ENCODE results near the gene KRTAP10-12. TPM values are rescaled to one million over a fixed set of nuclear protein-coding genes. Genes with fewer than 3 reads are reported as not detected.

Gene KRTAP10-12
- polyA plus RNA-seq, 1 of the 3 experiments (the other 2 are of a cell fraction): not detected

DNA sequence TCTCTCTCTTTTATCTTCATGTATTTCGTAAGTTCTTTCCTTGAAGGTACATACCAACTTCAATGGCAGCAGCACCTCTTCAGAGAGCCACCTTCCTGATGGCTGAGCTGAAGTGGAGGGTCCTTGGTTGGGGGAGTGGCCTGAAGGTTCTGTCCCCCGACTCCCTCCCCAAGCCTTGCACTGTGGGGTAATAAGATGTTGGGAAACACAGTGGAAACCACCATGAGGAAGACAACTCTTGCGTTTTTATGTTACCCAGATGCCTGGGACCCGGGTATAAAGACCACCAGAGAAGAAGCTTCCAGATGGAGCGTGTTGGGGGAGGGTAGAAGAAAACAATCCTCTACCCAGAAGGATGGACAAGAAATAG, 38.4 kb upstream of the KRTAP10-12 start:
- no peak overlapping the region for H3K4me2 ChIP-seq
- H3K79me2 ChIP-seq (ENCODE audit: insufficient read depth): no peaks in the 10 kb centered on the region
- H2AFZ ChIP-seq (ENCODE audit: low read depth): no peak overlapping the region
- POLR2A ChIA-PET: no interaction called here
- H3K27me3 ChIP-seq (ENCODE audit: insufficient read depth): peaks cover 11% of the 10 kb centered on the region; the same call in 1 of the 2 replicates
- no peak for DNase-seq
- H3K9me3 ChIP-seq: no peaks in the 10 kb centered on the region
- TF ChIP-seq, protein P1, sequence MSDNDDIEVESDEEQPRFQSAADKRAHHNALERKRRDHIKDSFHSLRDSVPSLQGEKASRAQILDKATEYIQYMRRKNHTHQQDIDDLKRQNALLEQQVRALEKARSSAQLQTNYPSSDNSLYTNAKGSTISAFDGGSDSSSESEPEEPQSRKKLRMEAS (IDR thresholded peaks at IDR 0.05; ENCODE audit: low read depth): no peak
- no peak for TF ChIP-seq YY1 (IDR thresholded peaks at IDR 0.05; ENCODE audit: low read depth)
- TF ChIP-seq, protein P2, sequence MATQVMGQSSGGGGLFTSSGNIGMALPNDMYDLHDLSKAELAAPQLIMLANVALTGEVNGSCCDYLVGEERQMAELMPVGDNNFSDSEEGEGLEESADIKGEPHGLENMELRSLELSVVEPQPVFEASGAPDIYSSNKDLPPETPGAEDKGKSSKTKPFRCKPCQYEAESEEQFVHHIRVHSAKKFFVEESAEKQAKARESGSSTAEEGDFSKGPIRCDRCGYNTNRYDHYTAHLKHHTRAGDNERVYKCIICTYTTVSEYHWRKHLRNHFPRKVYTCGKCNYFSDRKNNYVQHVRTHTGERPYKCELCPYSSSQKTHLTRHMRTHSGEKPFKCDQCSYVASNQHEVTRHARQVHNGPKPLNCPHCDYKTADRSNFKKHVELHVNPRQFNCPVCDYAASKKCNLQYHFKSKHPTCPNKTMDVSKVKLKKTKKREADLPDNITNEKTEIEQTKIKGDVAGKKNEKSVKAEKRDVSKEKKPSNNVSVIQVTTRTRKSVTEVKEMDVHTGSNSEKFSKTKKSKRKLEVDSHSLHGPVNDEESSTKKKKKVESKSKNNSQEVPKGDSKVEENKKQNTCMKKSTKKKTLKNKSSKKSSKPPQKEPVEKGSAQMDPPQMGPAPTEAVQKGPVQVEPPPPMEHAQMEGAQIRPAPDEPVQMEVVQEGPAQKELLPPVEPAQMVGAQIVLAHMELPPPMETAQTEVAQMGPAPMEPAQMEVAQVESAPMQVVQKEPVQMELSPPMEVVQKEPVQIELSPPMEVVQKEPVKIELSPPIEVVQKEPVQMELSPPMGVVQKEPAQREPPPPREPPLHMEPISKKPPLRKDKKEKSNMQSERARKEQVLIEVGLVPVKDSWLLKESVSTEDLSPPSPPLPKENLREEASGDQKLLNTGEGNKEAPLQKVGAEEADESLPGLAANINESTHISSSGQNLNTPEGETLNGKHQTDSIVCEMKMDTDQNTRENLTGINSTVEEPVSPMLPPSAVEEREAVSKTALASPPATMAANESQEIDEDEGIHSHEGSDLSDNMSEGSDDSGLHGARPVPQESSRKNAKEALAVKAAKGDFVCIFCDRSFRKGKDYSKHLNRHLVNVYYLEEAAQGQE (IDR thresholded peaks at IDR 0.05; ENCODE audit: low read depth, low read length): no peak
- no peak for TF ChIP-seq RAD21 (IDR thresholded peaks at IDR 0.05; ENCODE audit: low read length)
- TF ChIP-seq GATA2 (CRISPR knock-in tag; IDR thresholded peaks at IDR 0.05): no peak
- no peaks in the 10 kb centered on the region for H4K20me1 ChIP-seq (ENCODE audit: insufficient read depth)
- CTCF ChIA-PET: no interaction called here
- no peak overlapping the region for H3K9ac ChIP-seq
- H3F3A ChIP-seq (replicated peaks; ENCODE audit: insufficient read depth): no peaks in the 10 kb centered on the region
- no peaks in the 10 kb centered on the region for H3K4me1 ChIP-seq (ENCODE audit: control insufficient read depth in 1 of 2, insufficient read depth in 2 of 2, low read depth in 1 of 2, low read length in 1 of 2)
- H3K27ac ChIP-seq (ENCODE audit: low read depth in 2 of 2, low read length in 1 of 2): no peak overlapping the region
- no peak overlapping the region for H3K4me3 ChIP-seq (ENCODE audit: low read depth in 2 of 2, low read length in 1 of 2)
- H3K36me3 ChIP-seq (replicated peaks in 1 of 2; ENCODE audit: control insufficient read depth in 1 of 2, insufficient read depth in 2 of 2, low read length in 1 of 2): no peaks in the 10 kb centered on the region
- 0 out of 2 replicates have a peak, but pooled peaks cover 4% of the 10 kb centered on the region for H3K9me2 ChIP-seq
- WGBS (ENCODE audit: low lambda C conversion rate): 3% methylated on average over 5 of the region's 5 CpGs

DNA sequence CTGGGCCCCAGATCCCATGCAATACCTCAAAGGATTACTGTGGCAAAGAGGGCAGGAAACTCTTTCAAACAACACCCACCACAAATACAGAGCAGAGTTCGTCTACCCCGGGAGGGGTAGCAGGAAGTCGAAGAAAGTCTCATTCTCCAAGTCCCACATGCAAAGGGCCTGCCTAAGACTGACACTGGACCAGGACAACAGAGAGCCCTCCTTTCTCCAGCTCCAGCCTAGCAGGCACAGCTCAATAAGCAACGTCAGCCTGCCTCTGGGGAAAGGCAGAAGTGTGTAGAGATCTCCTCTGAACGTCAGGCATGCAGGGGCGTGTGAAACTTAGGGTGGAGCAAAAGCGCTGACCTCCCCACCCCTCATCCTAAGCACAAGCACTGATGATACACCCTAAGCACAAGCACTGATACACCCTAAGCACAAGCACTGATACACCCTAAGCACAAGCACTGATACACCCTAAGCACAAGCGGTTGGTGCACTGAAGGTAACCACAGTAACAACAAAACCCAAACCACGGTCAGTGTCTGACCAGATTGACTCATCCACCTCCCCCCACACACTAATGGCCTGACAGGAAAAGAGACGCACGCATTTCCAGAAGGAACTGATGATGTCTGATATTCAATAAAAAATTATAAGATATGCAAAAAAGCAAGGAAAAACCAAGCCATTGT, 37.9 kb upstream of the KRTAP10-12 start:
- H3K9me3 ChIP-seq: no peaks in the 10 kb centered on the region
- H4K20me1 ChIP-seq (ENCODE audit: insufficient read depth): no peaks in the 10 kb centered on the region
- no peaks in the 10 kb centered on the region for H3K4me1 ChIP-seq (ENCODE audit: control insufficient read depth in 1 of 2, insufficient read depth in 2 of 2, low read depth in 1 of 2, low read length in 1 of 2)
- H3F3A ChIP-seq (replicated peaks; ENCODE audit: insufficient read depth): no peaks in the 10 kb centered on the region
- peaks cover 5% of the 10 kb centered on the region; the same call in 1 of the 2 replicates for H3K27me3 ChIP-seq (ENCODE audit: insufficient read depth)
- ChIA-PET CTCF (no interaction called here), POLR2A (no interaction called here)
- 0 out of 2 replicates have a peak, but pooled peaks cover 4% of the 10 kb centered on the region for H3K9me2 ChIP-seq
- no peak overlapping the region for H3K4me3 ChIP-seq (ENCODE audit: low read depth in 2 of 2, low read length in 1 of 2)
- H3K27ac ChIP-seq (ENCODE audit: low read depth in 2 of 2, low read length in 1 of 2): no peak overlapping the region
- H3K9ac ChIP-seq: no peak overlapping the region
- DNase-seq: no peak
- 8% methylated on average over 11 of the region's 11 CpGs for WGBS (ENCODE audit: low lambda C conversion rate)
- H3K4me2 ChIP-seq: no peak overlapping the region
- no peak overlapping the region for H2AFZ ChIP-seq (ENCODE audit: low read depth)
- H3K79me2 ChIP-seq (ENCODE audit: insufficient read depth): no peaks in the 10 kb centered on the region
- H3K36me3 ChIP-seq (replicated peaks in 1 of 2; ENCODE audit: control insufficient read depth in 1 of 2, insufficient read depth in 2 of 2, low read length in 1 of 2): no peaks in the 10 kb centered on the region
- TF ChIP-seq RXRA (IDR thresholded peaks at IDR 0.05; ENCODE audit: borderline replicate concordance, low read depth): no peak
- no peak for TF ChIP-seq TCF12 (IDR thresholded peaks at IDR 0.05)
- TF ChIP-seq, protein P2 (IDR thresholded peaks at IDR 0.05; ENCODE audit: low read depth, low read length): no peak
- TF ChIP-seq ELF1 (IDR thresholded peaks at IDR 0.05): no peak
- no peak for TF ChIP-seq RCOR1 (IDR thresholded peaks at IDR 0.05; ENCODE audit: low read length)
- no peak for TF ChIP-seq MXI1 (IDR thresholded peaks at IDR 0.05; ENCODE audit: low read depth, low read length)
- no peak for TF ChIP-seq FOXJ3 (CRISPR knock-in tag; IDR thresholded peaks at IDR 0.05)
- TF ChIP-seq RAD21 (IDR thresholded peaks at IDR 0.05; ENCODE audit: low read length): no peak
- no peak for TF ChIP-seq TEAD4 (IDR thresholded peaks at IDR 0.05; ENCODE audit: borderline replicate concordance, insufficient read depth)
- no peak for TF ChIP-seq SIN3A (IDR thresholded peaks at IDR 0.05; ENCODE audit: borderline replicate concordance, low read depth, low read length)
- TF ChIP-seq EZH2phosphoT487 (IDR thresholded peaks at IDR 0.05; ENCODE audit: borderline replicate concordance, low read depth): no peak
- no peak for TF ChIP-seq CHD2 (IDR thresholded peaks at IDR 0.05; ENCODE audit: low read length, partially characterized antibody)
- TF ChIP-seq POLR2AphosphoS5 (IDR thresholded peaks at IDR 0.05; ENCODE audit: low read depth, low read length): no peak
- TF ChIP-seq, protein P1 (IDR thresholded peaks at IDR 0.05; ENCODE audit: low read depth): no peak
- TF ChIP-seq NRF1 (IDR thresholded peaks at IDR 0.05; ENCODE audit: low read depth, low read length): no peak
- TF ChIP-seq, protein P3, sequence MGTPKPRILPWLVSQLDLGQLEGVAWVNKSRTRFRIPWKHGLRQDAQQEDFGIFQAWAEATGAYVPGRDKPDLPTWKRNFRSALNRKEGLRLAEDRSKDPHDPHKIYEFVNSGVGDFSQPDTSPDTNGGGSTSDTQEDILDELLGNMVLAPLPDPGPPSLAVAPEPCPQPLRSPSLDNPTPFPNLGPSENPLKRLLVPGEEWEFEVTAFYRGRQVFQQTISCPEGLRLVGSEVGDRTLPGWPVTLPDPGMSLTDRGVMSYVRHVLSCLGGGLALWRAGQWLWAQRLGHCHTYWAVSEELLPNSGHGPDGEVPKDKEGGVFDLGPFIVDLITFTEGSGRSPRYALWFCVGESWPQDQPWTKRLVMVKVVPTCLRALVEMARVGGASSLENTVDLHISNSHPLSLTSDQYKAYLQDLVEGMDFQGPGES (IDR thresholded peaks at IDR 0.05; ENCODE audit: low read depth, low read length): no peak

Measured in SK-N-SH (cell line).